Right forelimb (tissue), 1 donor: Measurements from ENCODE around the gene DPEP3.
A peak's percentile ranks its signal among the peaks of the same experiment; 100 is the strongest.
"Not testable (repeated sequence)": the region's sequence is repeated elsewhere in the genome, so short reads cannot be mapped to it uniquely, and the experiment has no call there.

ENCODE experiments used
- DNase-seq: peaks from one replicate; pipeline ENCODE4 v3.0.0-alpha.2; 2018

The DPEP3 gene

DNA sequence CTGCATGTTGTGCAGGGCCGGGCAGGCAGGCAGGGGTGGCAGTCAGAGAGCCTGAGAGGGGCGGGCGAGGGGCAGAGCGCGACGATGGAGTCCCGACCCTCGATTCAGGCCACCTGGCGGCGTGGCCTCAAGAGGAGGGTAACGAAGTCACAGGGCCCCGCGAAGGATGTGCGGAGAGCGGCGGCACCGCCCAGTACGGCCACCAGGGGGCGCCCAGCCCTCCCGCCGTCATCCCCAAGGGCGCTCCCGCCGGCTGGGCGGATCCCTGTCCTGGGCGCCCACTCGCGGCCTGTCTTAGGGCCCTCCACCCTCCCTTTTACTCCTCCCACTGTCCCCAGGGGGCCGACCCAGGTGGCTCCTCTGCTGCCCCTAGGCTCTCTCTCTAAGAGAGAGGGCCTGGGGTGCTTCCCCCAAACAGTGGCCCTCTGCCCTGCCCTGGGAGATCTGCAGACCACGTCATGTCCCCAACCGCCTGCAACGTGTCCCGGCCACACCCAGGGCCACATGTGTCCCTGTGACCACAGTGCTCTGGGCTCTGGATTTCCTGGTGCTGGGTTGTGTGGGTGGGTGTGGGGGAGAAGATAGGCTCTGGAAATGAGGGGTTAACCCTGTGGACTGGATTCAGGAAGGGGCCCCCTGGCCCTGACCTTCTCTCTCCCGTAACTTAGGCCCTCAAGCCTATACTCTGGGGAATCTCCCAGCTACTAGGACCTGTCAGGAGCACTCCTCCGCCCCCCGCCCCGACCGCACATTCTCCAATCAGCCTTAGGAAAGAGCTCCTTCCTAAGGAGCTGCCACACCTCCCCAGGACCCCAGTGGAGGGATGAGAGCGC, 13.1 kb upstream of the DPEP3 start:
- peak; percentile 82 for DNase-seq

- no peak for DNase-seq
Measured at GRCh38 chr16:67992661-67993206, 12.4 kb upstream of the DPEP3 start.

GRCh38 chr16:67990018-67990386, 9.7 kb upstream of the DPEP3 start:
- DNase-seq: no peak

- DNase-seq: no peak
Measured at GRCh38 chr16:67989322-67990017, 9.2 kb upstream of the DPEP3 start.

DNA sequence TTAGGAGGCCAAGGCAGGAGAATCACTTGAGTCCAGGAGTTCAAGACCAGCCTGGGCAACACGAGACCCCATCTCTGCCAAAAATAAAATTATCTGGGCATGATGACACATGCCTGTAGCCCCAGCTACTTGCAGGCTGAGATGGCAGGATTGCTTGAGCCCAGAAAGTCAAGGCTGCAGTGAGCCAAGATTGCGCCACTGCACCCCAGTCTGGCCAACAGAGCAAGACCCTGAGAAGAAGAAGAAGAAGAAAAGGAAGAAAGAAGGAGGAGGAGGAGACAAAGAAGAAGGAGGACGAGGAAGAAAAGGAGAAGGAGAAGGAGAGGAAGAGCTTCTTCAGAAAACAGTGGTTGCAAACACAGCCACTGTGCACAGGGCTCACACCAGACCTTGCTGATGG, 8.4 kb upstream of the DPEP3 start:
- DNase-seq: no peak

DNA sequence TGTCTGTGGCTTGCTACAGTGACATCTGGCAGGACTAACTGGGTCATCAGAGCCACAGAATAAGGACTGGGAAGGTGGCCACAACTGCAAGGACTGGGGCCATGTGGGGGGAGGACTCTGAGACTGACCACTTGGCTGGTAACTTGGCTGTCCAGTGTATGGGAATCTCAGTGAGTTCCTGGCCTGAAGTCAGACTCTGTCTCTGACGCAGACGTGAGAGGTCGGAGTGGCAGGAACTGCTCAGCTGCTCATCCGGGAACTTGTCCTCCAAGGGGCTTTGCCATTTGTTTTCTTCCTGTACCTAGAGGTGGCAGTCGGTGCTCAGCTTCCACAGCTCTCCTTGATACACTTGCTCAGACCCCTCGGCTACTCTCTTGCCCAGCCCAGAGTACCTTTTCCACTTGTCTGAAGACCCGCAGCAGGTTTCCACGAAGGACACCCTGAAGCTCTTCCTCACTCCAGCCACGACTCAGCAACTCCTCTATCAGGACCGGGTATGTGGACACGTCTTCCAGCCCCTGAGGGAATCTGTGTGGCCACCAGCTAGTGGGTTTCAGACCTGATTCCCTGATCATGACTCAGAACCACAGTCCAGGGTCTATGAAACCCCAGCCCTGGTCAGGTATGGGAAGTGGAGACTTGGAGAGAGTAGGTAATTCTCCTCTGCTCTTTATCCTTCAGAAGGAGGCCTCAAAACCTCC, 7.3 kb upstream of the DPEP3 start:
- DNase-seq: no peak

GRCh38 chr16:67986949-67987348, 6.7 kb upstream of the DPEP3 start:
- no peak for DNase-seq

DNA sequence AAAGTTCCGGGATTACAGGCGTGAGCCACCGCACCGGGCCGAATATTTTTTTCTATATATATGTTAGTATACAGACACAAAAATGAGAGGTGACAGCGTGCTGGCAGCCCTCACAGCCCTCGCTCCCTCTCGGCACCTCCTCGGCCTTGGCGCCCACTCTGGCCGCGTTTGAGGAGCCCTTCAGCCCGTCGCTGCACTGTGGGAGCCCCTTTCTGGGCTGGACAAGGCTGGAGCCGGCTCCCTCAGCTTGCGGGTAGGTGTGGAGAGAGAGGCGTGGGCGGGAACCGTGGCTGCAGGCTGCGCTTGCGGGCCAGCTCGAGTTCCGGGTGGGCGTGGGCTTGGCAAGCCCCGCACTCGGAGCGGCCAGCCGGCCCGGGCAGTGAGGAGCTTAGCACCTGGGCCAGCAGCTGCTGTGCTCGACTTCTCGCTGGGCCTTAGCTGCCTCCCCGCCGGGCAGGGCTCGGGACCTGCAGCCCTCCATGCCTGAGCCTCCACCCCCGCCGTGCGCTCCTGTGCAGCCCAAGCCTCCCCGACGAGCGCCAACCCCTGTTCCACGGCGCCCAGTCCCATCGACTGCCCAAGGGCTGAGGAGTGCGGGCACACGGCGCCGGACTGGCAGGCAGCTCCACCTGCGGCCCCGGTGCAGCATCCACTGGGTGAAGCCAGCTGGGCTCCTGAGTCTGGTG, 1.9 kb upstream of the DPEP3 start:
- DNase-seq: no peak

- DNase-seq: no peak
Measured at GRCh38 chr16:67977469-67978227, 2.7 kb downstream of the DPEP3 start.

DNA sequence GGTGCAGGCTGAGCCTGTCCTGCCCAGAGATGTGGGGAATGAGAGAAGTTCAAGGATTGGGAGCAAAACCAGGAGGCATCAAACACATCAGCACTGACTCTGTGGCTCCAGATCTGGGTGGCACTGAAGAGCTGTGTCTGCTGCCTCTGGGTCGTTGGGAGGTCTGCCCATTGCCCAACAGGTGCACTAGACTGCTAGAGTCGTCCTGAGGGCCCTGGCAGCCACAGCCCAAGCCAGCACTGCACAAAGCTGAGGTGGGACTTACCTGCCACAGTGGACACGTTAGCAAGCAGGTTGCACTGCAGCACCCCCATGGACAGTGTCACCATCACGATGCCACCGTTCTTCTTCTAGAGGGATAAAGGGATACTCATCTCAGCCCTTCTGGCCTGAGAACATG, 3.3 kb downstream of the DPEP3 start:
- no peak for DNase-seq

GRCh38 chr16:67976205-67976604, 4.1 kb downstream of the DPEP3 start:
- DNase-seq: no peak

DNA sequence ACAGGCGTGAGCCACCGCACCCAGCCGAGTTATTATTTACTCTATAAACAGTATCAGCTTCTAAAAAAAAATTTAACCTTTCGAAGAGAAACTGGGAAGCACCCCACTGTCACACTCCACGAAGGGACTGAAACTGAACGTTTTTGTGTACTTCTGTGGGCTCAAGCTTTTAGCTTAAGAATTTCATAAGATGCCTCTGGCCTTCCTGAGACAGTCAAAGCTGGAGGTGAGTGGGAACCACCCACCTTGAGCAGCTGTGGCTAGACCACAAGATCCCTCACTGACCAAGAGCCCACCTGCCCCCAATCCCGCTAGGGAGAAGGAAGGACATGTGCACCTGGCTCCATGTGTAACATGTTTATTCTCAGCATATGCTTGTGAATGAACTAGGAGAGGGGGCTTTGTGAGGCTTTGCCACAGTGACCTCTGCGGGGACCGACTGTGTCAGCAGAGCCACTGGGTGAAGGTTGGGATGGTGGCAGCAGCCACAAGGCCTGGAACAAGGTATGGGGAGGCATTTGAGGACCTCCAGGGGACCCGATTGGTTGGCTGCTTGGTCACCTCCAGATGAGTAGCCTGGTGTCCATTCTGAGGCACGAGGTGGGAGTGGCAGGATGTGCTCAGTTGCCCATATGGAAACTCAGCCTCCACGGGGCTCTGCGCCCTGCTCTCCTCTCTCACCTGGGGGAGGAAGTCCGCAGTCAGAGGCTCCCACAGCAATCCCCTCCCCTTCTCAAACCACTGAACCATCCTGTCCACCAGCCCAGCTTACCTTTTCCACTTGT, 4.8 kb downstream of the DPEP3 start:
- DNase-seq: no peak

DNA sequence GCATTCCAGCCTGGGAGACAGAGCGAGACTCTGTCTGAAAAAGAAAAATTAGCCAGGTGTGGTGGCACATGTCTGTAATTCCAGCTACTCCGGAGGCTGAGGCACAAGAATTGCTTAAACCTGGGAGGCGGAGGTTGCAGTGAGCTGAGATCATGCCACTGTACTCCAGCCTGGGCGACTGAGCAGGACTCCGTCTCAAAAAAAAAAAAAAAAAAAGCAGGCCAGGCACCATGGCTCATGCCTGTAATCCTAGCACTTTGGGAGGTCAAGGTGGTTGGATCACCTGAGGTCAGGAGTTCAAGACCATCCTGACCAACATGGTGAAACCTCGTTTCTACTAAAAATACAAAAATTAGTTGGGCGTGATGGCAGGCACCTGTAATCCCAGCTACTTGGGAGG, 8.0 kb downstream of the DPEP3 start:
- not testable (repeated sequence) for DNase-seq

DNA sequence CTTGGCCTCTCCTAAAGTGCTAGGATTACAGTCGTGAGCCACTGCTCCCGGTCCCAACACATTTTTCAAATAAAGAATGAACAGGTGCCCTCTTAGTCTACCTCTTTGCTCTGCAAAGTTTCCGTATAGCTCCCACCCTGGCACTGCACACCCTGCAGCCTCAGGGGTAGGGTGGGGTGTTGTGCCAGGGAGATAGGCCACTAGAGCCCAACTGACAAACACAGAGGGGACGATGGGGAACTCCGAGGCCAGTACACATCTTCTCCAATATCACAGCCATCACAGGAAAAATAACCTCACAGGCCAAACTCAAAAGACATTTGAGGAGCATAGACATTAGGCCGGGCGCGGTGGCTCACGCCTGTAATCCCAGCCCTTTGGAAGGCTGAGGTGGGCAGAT, 9.2 kb downstream of the DPEP3 start:
- no peak for DNase-seq

DNA sequence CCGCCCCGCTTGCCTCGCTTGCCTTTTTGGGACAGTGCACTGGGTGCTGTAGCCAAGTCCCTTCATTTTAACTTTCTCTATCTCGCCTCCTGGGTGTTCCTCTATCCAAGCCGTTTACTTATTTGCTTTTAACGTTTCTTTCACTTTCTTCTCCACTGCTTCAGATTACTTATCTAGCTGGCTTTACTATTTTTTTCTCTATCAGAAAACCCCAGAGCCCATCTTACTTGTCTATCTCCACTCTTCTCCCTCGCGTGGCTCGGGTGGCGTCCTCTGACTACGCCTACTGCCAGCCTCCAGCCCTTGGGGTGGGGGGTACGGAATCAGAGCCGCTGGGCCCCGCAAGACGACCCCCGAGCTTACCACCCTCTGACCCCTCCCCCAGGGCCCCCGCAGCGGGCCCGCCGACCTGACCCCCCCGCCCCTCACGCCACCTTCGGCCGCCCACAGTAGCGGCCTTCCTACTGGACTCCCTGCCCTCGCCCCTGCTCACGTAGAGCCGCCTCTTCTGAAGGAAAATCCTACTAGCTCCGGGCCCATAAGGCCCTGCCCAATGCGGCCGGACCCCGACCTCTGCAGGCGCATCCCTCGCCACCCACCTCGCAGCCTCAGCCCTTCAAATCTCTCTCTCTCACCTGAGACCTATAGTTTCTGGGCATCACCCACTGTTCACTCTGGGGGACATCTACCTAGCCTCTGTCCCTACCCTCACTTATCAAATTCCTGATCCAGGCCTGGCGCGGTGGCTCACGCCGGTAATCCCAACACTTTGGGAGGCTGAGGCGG, 10.9 kb downstream of the DPEP3 start:
- no peak for DNase-seq

- DNase-seq: peak; percentile 95
Measured at GRCh38 chr16:67968400-67969253, 11.7 kb downstream of the DPEP3 start, which contains the start of gene SLC12A4. Gene SLC12A4, minus strand, starts transcription at chr16:67968637. Its CDS starts 84 bp downstream, at chr16:67968553.

DNA sequence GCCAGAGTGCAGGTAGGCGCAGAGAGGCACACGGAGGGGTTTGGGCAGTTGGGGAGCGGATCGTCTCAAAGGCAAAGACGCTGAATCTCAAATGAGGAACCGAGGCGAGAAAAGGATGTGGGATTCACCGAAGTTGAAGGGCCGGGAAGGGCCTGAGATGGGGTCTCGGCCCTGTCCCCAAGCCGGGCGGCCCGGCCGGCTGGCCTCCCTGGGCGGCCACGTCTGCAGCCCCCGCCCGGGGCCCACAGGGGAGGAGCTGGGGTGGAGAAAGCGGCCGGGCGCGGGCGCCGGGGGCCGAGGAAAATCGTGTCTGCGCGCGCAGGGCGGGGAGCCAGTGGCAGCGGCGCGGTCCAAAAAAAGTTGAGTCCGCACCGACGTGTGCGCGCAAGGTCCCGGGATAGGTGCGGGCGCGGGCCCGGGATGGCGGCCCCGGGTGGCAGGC, 12.3 kb downstream of the DPEP3 start:
- DNase-seq: peak; percentile 81

- DNase-seq: no peak
Measured at GRCh38 chr16:67967183-67967957, 12.9 kb downstream of the DPEP3 start.
